ENCODE results near the gene MS4A1. TPM values are rescaled to one million over a fixed set of nuclear protein-coding genes. Genes with fewer than 3 reads are reported as not detected.
"Not testable (repeated sequence)": the region's sequence is repeated elsewhere in the genome, so short reads cannot be mapped to it uniquely, and the experiment has no call there.

The MS4A1 gene
- total RNA-seq = not detected
- long read RNA-seq = 0 reads

DNA sequence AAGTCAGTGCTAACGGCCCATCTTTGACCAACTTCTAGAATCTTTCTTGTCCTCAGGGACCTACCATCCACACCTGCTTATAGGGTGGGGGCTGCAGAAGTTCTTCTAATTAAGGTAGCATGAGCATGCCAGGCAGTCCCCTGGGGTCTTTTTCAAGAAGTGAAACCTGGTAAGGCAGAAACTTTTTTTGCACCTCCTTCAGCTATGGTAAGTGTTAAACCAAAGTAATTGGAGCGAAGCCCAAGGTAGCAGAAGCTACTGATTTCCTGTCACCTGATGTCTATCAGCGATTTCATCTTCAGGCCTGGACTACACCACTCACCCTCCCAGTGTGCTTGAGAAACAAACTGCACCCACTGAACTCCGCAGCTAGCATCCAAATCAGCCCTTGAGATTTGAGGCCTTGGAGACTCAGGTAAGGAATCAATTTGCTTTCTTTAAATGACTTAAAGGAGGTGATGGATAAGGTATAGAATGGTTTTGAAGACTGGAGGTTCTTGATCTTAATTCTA is at the start of gene MS4A1:
MS4A1 (plus strand) TSS at position 317 of the 512 bp plus-strand sequence. CDS start 6,528 bp downstream, outside the sequence.
- intact Hi-C loops (cut with DNase I) = no loop called here
- DNase-seq (ENCODE audit: low spot score) = no peak

DNA sequence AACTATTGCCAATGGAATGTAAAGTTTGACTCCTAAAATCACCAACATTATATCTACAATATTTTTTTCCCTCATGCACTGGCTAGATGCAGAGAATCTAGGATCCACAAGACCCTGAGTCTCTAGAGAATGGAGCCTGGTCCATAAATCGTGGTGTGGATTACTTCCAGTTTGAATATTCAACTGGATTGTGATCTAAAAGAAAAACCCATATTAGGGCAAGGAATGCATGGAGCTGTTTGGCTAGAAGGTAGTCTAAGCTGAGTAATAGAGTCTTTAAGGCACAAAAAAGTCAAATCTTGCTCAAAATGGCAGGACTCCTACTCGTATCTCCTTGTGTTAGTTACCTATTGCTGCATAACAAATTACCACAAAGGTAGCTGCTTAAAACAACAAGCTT is 35.6 kb upstream of the MS4A1 start:
- intact Hi-C loops (cut with DNase I) = no loop called here
- no peak for DNase-seq (ENCODE audit: low spot score)

DNA sequence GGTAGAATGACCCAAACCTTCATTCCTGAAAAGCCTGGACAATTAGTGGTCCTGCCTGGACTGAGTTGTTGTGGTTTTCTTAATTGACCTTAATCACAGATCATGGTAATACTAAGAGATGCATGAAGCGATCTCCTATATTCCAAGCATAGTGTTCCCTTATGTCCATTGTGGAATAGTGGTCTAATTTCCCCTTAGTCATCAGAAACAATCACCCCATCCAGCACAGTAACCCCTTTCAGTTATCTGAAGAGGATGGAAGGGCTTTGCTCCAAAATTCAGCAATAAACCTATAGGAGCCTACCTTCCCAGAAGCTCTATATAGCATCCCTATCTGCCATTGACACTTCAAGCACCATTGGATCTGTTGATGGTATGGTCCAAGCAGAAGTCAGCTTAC is 33.0 kb upstream of the MS4A1 start:
- intact Hi-C loops (cut with DNase I) = no loop called here
- DNase-seq (ENCODE audit: low spot score) = no peak

DNA sequence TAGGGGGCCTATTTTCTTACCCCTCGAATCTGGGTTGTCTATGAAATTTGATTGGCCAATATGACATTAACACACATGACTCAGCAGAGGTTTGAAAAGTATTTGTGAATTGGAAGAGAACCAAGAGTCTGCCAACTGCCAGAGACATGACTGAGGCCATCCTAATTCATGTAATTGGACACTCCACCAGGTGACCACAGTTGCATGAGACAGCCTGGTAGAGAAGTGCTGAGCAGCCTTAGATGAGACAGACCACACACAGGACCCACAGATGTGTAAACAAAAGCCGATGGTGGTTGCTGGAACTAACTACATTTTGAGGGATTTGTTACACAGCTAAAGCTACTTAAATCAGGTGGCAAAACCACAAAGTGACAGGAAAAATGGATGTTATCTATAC is 27.1 kb upstream of the MS4A1 start:
- DNase-seq (ENCODE audit: low spot score) = no peak
- intact Hi-C loops (cut with DNase I) = no loop called here

DNA sequence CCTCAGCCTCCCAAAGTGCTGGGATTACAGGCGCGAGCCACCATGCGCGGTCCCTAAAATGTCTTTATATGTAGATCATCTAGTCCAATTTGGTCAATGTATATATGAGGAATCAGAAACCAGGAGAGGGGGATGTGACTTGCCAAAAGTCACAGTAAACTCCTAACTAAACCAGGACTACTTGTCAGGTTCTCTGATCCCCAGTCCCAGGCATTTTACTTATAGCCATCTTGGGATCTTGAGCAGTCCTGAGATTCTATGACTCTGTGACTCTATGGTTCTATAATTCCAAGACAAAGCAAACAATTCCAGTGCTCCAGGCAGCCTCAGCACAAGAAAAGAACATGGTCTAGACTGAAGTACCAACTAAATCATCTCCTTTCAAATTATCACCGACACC is 26.4 kb upstream of the MS4A1 start, which contains the start of gene MS4A5:
MS4A5 (plus strand) TSS at position 301 of the 400 bp plus-strand sequence. CDS start 103 bp downstream, outside the sequence.
- intact Hi-C loops (cut with DNase I) = no loop called here
- no peak for DNase-seq (ENCODE audit: low spot score)

DNA sequence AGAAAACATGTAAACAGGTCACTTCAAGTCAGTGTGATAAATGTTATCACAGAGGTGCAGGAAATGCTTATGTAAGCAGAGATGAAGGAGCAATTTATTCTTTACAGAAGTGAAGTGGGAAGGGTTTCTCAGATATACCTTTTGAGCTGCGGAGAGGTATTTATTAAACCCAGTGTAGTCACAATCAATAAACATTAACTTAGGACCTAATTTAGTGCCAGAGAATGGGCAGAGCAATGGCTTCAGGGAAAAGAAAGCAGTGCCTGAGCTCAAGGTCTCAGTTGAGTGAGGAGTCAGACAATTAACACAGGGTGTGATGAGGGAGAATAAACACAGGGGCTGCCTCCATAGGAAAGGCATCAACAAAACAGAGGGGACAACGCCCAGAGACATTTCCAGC is 24.4 kb upstream of the MS4A1 start:
- no peak for DNase-seq (ENCODE audit: low spot score)
- intact Hi-C loops (cut with DNase I) = no loop called here

DNA sequence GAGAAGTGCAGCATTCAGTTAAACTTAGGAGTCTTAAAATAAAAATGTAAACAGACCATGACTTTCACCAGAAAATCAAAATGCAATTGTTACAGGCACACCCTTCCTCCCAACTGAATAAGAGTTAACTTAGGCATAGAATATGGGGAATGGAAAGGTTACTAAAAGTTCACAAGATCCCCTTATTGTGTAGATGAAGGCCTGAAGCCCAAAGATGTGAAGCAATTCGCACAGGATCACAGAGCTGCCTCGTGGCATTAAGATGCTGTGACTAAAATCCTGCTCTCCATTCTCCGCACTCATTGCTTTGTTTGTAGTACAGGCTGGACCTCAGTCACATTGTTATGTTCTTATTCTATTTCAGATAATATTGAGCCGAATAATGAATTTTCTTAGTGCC is 22.2 kb upstream of the MS4A1 start:
- intact Hi-C loops (cut with DNase I) = no loop called here
- DNase-seq (ENCODE audit: low spot score) = no peak

DNA sequence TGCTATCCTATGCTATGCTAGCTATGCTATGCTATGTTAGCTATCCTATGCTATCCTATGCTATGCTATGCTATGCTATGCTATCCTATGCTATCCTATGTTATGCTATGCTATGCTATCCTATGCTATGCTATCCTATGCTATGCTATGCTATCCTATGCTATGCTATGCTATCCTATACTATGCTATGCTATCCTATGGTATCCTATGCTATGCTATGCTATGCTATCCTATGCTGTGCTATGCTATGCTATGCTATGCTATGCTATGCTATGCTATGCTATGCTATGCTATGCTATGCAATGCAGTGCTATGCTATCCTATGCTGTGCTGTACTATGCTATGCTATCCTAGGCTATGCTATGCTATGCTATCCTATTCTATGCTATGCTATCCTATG is 8.6 kb upstream of the MS4A1 start:
- DNase-seq (ENCODE audit: low spot score) = no peak
- intact Hi-C loops (cut with DNase I) = no loop called here

DNA sequence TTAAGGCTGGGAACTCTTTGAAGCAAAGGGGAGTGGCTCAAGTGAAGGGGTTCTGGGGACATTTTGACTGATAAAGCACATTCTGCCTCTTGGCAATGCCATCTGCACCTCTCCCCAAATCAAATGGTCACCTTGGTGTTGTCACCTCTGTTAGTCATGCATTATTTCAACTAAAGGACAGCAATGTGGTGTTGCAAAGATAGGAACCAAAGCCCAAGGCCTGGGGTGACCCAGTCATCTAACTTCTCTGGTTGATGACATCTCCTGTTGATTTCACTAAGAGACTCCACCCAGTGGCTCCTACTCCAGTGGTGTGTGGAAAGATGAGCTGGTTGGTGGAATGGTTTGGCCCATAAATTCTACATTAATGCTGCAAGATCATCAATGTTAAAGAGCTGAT is 7.8 kb upstream of the MS4A1 start:
- intact Hi-C loops (cut with DNase I) = no loop called here
- DNase-seq (ENCODE audit: low spot score) = no peak

DNA sequence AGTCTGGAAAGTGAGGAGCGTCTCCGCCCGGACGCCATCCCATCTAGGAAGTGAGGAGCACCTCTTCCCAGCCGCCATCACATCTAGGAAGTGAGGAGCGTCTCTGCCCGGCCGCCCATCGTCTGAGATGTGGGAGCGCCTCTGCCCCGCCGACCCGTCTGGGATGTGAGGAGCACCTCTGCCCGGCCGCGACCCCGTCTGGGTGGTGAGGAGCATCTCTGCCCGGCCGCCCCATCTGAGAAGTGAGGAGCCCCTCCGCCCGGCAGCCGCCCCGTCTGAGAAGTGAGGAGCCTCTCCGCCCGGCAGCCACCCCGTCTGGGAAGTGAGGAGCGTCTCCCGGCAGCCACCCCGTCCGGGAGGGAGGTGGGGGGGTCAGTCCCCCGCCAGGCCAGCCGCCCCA is 4.5 kb upstream of the MS4A1 start:
- DNase-seq (ENCODE audit: low spot score); intact Hi-C loops (cut with DNase I): not testable (repeated sequence)

DNA sequence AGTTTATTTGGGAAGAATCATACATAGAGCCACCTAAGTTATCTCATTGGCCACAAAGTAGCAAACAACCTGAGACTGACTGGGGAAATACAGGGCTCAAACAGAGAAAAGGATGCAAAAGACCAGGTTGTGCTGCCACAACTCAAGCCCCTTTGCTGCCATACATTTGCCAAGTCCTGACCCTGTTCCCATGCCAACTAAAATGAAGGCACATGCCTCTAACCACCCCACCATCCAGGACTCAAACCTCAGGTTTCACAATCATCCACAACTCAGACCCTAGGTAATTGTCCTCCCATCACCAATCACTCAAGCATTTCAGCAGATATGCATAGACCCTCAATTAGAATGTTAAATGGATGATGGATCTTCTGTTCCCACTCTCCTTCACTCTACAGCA is 1.4 kb upstream of the MS4A1 start:
- intact Hi-C loops (cut with DNase I) = no loop called here
- no peak for DNase-seq (ENCODE audit: low spot score)

DNA sequence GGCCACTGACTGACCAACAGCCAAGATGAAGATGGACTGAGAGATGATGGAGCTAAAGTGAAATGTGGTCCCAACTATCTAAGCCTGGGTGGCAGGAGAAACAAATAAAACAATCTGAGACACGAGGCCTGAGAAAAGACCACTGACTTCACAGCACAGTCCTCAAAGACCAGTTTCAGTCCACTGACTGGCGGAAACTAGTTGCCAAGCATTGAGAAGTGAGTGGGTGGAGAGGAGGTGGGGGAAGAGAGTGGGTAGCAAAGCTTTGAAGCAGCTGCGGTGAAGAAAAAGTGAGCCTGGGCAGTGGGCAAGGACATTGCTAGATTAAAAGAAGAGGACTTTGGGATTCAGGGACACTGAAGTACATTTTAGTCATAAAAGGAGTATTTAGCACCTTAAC is 1.9 kb downstream of the MS4A1 start:
- DNase-seq (ENCODE audit: low spot score) = no peak
- intact Hi-C loops (cut with DNase I) = no loop called here

DNA sequence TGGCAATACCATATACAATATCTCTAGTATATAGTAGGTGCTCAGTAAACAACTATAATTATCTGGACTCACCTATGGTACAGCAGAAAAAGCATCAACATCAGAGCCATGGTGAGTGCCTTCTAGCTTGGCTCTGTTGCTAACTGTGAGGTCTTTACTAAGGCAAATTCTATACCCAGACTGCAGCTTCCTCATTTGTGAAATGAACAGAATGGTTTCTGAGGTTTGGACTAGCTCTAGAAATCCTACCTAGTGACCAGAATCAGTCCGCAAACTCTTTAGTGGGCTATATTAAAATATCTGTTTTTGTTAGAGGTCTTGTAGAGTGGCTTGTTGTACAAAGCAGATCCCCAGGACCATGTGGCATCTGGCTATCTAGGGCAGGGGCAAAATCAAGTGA is 3.7 kb downstream of the MS4A1 start:
- intact Hi-C loops (cut with DNase I) = no loop called here
- no peak for DNase-seq (ENCODE audit: low spot score)

DNA sequence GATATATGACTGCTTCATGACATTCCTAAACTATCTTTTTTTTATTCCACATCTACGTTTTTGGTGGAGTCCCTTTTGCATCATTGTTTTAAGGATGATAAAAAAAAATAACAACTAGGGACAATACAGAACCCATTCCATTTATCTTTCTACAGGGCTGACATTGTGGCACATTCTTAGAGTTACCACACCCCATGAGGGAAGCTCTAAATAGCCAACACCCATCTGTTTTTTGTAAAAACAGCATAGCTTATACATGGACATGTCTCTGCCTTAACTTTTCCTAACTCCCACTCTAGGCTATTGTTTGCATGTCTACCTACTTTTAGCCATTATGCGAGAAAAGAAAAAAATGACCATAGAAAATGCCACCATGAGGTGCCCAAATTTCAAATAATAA is 13.2 kb downstream of the MS4A1 start:
- intact Hi-C loops (cut with DNase I) = no loop called here
- DNase-seq (ENCODE audit: low spot score) = no peak

DNA sequence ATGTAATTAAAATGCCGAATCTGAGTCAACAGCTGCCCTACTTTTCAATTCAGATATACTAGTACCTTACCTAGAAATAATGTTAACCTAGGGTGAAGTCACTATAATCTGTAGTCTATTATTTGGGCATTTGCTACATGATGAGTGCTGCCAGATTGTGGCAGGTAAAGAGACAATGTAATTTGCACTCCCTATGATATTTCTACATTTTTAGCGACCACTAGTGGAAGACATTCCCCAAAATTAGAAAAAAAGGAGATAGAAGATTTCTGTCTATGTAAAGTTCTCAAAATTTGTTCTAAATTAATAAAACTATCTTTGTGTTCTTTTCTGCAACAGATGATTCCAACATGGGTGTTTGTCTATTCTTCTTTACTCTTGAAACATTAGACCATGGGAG is 14.1 kb downstream of the MS4A1 start:
- intact Hi-C loops (cut with DNase I) = no loop called here
- no peak for DNase-seq (ENCODE audit: low spot score)

DNA sequence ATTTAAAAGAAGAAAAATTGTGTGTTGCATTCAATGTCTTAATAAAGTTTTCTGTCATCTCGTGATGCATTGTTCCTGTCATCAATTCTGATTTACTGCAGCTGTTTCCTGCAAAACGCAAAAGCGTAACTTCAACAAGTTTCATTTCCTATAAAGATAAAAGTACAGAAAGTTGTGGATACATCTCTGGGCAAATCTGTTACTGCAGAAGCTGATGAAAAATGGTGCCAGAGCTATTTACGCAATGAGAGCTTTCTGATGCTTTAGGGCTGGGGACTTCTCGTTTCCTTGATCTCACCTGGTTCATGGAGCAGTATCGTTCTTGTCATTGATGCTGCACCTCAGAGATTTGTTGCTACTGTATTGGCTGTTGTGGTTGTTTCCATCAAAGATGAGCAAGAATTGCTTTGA is 21.4 kb downstream of the MS4A1 start:
- DNase-seq (ENCODE audit: low spot score) = no peak
- intact Hi-C loops (cut with DNase I) = no loop called here

DNA sequence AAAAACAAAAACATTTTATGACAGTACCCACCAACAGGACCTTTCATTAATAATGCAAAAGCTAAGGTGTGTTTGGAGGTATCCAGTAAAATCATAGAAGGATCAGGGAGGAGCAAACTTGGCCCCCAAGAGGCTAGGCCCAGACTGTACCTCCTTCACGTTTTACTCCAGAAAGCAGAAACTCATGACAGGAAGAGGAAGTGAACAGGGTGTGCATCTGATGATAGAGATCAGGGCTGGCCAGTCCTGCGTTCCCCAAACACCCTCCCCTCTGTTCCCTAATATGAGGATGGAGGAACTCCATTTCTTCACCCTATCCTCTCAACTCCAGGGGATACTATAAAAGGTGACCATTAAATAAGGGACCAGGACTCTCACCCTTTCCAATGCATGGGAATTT is 26.7 kb downstream of the MS4A1 start:
- no peak for DNase-seq (ENCODE audit: low spot score)
- intact Hi-C loops (cut with DNase I) = no loop called here

DNA sequence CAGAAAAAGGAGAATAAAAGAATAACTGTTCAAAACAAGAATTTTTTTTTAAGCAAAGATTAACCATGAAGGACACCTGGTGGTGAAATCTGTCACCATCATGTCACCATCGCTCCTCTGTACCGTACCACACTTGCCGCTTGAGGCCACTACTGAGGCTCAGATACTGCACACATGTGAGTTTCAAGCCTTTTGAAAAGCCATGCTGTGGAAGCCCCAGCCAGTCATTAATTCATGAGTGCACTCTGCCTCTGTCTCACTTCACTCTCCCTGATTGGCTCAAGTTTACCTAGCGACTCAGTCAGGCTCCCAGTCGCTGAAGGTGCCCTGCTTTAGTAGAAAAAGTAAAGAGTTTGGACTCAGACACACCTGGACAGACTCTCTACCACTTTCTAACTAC is 30.3 kb downstream of the MS4A1 start:
- intact Hi-C loops (cut with DNase I) = no loop called here
- no peak for DNase-seq (ENCODE audit: low spot score)

DNA sequence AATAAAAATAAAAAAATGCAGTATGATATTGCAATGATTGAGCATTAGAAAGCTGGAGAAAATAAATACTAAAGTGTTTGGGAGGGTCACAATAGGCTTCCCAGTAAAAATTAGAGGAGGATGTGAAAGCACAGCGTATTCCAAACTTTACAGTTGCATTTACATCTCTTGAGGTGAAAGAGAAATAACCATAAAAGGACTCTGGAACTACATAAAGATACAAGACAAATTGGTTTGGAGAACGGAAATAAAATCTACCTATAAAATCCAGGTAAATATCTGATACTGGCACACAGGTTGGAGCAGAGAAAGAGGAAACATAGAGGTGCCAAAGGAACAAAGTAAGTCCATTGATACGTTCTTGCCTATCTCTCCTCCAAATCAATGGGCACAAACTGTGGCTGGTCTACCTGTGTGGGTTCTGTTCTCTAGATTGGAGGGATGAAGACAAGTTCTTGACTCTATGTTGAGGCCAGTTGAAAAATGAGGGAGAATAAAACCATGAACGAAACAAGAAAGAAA is 36.9 kb downstream of the MS4A1 start, which contains the start of gene MS4A12:
MS4A12 (plus strand) TSS at position 291 of the 522 bp plus-strand sequence. CDS start 4,541 bp downstream, outside the sequence.
- intact Hi-C loops (cut with DNase I) = no loop called here
- no peak for DNase-seq (ENCODE audit: low spot score)

DNA sequence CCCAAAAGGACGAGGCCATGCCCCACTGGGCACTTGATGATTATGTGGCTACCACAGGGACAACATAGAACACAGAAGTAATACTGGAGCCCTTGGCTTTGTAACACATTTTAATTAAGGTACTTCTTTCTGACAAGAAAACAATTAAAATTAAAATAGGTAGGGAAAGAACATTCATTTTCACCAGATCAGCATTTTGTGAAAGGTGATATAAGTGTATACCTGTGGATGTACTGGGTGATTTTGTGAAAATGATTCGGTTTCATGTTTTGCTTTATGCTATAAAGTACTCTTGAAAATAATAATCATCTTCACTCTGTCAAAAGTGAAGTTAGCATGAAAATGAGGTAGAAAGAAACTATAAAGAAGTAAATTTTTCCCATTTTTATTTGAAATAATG is 37.8 kb downstream of the MS4A1 start:
- no peak for DNase-seq (ENCODE audit: low spot score)
- intact Hi-C loops (cut with DNase I) = no loop called here

DNA sequence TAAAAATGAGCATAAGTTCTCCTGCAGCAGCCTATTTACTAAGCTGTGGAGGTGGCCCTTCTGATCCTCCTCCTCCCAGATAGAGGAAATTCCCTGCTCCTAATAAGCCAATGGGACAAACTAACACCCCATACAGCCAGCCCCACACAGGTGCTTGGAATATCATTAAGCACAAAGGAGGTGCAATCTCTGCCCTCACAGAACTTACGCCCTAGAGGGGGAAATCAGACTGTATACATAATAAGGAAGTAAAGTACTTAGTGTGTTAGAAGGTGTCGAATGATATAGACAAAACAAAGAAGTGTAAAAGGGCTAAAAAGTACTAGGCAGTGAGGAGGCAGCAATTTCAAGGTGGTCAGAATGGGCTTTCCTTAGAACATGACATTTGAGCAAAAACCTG is 42.8 kb downstream of the MS4A1 start:
- intact Hi-C loops (cut with DNase I) = no loop called here
- no peak for DNase-seq (ENCODE audit: low spot score)

DNA sequence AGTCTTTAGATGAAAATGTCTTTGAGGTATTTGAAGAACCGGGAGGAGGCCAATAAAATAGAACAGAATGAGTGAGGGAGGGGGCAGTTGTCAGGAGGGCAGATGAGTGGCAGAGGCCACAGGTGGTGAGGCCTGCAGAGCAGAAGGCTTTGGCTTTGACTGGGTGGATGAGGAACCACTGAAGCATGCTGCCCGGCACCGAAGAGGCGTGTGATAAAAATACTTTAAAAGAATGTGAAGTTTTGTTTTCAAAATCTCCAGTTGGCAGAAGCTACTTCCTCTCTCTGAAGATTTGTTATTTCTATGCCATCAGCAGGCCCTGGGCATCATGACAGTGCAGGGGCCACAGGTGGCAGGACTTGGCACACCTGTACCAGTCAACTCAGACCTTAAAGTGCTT is 43.2 kb downstream of the MS4A1 start:
- intact Hi-C loops (cut with DNase I) = no loop called here
- DNase-seq (ENCODE audit: low spot score) = no peak
